ENCODE results near the gene BET1L.

Gene BET1L

GRCh38 chr11:204587-205109 is 2.6 kb downstream of the BET1L start:
- H3K79me2 ChIP-seq (ENCODE audit: insufficient read depth, low read length): no peaks in the 10 kb centered on the region
- TF ChIP-seq CTCF (IDR thresholded peaks at IDR 0.05; ENCODE audit: low read length) (no peak), EZH2 (IDR thresholded peaks at IDR 0.05; ENCODE audit: borderline replicate concordance, low read length) (no peak)

GRCh38 chr11:203945-204586 is 3.1 kb downstream of the BET1L start:
- Histone ChIP-seq H4K20me1 (ENCODE audit: insufficient read depth, low read length) (no peaks in the 10 kb centered on the region), H3K4me2 (ENCODE audit: low read length) (no peak overlapping the region), H3K4me3 (ENCODE audit: low read depth, low read length, poor library complexity, severe bottlenecking) (no peak overlapping the region), H3F3A (ENCODE audit: insufficient read depth, low read length) (no peaks in the 10 kb centered on the region), H2AFZ (ENCODE audit: low read length) (no peak overlapping the region), H3K9ac (ENCODE audit: low read length) (no peak overlapping the region), H3K9me3 (ENCODE audit: low read length) (no peaks in the 10 kb centered on the region), H3K27ac (ENCODE audit: low read depth, low read length, poor library complexity, severe bottlenecking) (no peak overlapping the region), H3K9me2 (ENCODE audit: low read depth, low read length) (no peaks in the 10 kb centered on the region), H3K4me1 (ENCODE audit: insufficient read depth, low read length, severe bottlenecking) (peaks cover 11% of the 10 kb centered on the region), H3K27me3 (ENCODE audit: insufficient read depth, low read length) (no peaks in the 10 kb centered on the region), H3K36me3 (ENCODE audit: insufficient read depth, low read length) (peaks cover 29% of the 10 kb centered on the region), H3K79me2 (ENCODE audit: insufficient read depth, low read length) (no peaks in the 10 kb centered on the region)
- TF ChIP-seq CTCF (IDR thresholded peaks at IDR 0.05; ENCODE audit: low read length): no peak

More at GRCh38 chr11:204587-205109, 2.6 kb downstream of the BET1L start:
- Histone ChIP-seq H2AFZ (ENCODE audit: low read length) (no peak overlapping the region), H3K9ac (ENCODE audit: low read length) (no peak overlapping the region), H4K20me1 (ENCODE audit: insufficient read depth, low read length) (no peaks in the 10 kb centered on the region), H3K9me2 (ENCODE audit: low read depth, low read length) (no peaks in the 10 kb centered on the region), H3K27ac (ENCODE audit: low read depth, low read length, poor library complexity, severe bottlenecking) (no peak overlapping the region), H3K4me1 (ENCODE audit: insufficient read depth, low read length, severe bottlenecking) (peaks cover 17% of the 10 kb centered on the region), H3K4me2 (ENCODE audit: low read length) (no peak overlapping the region), H3K27me3 (ENCODE audit: insufficient read depth, low read length) (no peaks in the 10 kb centered on the region), H3K4me3 (ENCODE audit: low read depth, low read length, poor library complexity, severe bottlenecking) (no peak overlapping the region), H3K36me3 (ENCODE audit: insufficient read depth, low read length) (peaks cover 32% of the 10 kb centered on the region), H3F3A (ENCODE audit: insufficient read depth, low read length) (no peaks in the 10 kb centered on the region), H3K9me3 (ENCODE audit: low read length) (no peaks in the 10 kb centered on the region)

- Histone ChIP-seq H3K27ac (ENCODE audit: low read depth, low read length, poor library complexity, severe bottlenecking) (no peak overlapping the region), H3F3A (ENCODE audit: insufficient read depth, low read length) (no peaks in the 10 kb centered on the region), H2AFZ (ENCODE audit: low read length) (no peak overlapping the region), H3K9me3 (ENCODE audit: low read length) (no peaks in the 10 kb centered on the region), H3K36me3 (ENCODE audit: insufficient read depth, low read length) (peaks cover 29% of the 10 kb centered on the region), H4K20me1 (ENCODE audit: insufficient read depth, low read length) (no peaks in the 10 kb centered on the region), H3K9ac (ENCODE audit: low read length) (no peak overlapping the region), H3K4me3 (ENCODE audit: low read depth, low read length, poor library complexity, severe bottlenecking) (no peak overlapping the region), H3K4me2 (ENCODE audit: low read length) (no peak overlapping the region), H3K4me1 (ENCODE audit: insufficient read depth, low read length, severe bottlenecking) (peaks cover 10% of the 10 kb centered on the region), H3K9me2 (ENCODE audit: low read depth, low read length) (no peaks in the 10 kb centered on the region), H3K27me3 (ENCODE audit: insufficient read depth, low read length) (no peaks in the 10 kb centered on the region), H3K79me2 (ENCODE audit: insufficient read depth, low read length) (no peaks in the 10 kb centered on the region)
- TF ChIP-seq EZH2 (IDR thresholded peaks at IDR 0.05; ENCODE audit: borderline replicate concordance, low read length) (no peak), CTCF (IDR thresholded peaks at IDR 0.05; ENCODE audit: low read length) (no peak)
Measured at GRCh38 chr11:203056-203944, 3.9 kb downstream of the BET1L start.

All from OCI-LY1 (cell line).